ENCODE results near the gene PTPRH.

Gene PTPRH

GRCh38 chr19:55136399-55137102 lies 72.8 kb downstream of the PTPRH start:
- DNase-seq (ENCODE audit: insufficient read length, low spot score) (no peak), FAIRE-seq (no peak)
- TF ChIP-seq POU2F2 (IDR thresholded peaks at IDR 0.05; ENCODE audit: low read depth, low read length) (no peak), TAF1 (IDR thresholded peaks at IDR 0.05; ENCODE audit: low read depth, low read length) (no peak), SPI1 (IDR thresholded peaks at IDR 0.05; ENCODE audit: low read depth, low read length) (no peak), POLR2AphosphoS5 (IDR thresholded peaks at IDR 0.05; ENCODE audit: low read depth, low read length) (no peak), POLR2A (IDR thresholded peaks at IDR 0.05; ENCODE audit: low read depth, low read length) (no peak), PAX5 (IDR thresholded peaks at IDR 0.05; ENCODE audit: insufficient read depth, low read length, severe bottlenecking) (no peak)

GRCh38 chr19:55134736-55135135 lies 74.6 kb downstream of the PTPRH start:
- FAIRE-seq (no peak), DNase-seq (ENCODE audit: insufficient read length, low spot score) (no peak)
- TF ChIP-seq POU2F2 (IDR thresholded peaks at IDR 0.05; ENCODE audit: low read depth, low read length) (no peak), PAX5 (IDR thresholded peaks at IDR 0.05; ENCODE audit: insufficient read depth, low read length, severe bottlenecking) (no peak), TAF1 (IDR thresholded peaks at IDR 0.05; ENCODE audit: low read depth, low read length) (no peak), SPI1 (IDR thresholded peaks at IDR 0.05; ENCODE audit: low read depth, low read length) (no peak), POLR2A (IDR thresholded peaks at IDR 0.05; ENCODE audit: low read depth, low read length) (no peak), POLR2AphosphoS5 (IDR thresholded peaks at IDR 0.05; ENCODE audit: low read depth, low read length) (no peak)

DNA sequence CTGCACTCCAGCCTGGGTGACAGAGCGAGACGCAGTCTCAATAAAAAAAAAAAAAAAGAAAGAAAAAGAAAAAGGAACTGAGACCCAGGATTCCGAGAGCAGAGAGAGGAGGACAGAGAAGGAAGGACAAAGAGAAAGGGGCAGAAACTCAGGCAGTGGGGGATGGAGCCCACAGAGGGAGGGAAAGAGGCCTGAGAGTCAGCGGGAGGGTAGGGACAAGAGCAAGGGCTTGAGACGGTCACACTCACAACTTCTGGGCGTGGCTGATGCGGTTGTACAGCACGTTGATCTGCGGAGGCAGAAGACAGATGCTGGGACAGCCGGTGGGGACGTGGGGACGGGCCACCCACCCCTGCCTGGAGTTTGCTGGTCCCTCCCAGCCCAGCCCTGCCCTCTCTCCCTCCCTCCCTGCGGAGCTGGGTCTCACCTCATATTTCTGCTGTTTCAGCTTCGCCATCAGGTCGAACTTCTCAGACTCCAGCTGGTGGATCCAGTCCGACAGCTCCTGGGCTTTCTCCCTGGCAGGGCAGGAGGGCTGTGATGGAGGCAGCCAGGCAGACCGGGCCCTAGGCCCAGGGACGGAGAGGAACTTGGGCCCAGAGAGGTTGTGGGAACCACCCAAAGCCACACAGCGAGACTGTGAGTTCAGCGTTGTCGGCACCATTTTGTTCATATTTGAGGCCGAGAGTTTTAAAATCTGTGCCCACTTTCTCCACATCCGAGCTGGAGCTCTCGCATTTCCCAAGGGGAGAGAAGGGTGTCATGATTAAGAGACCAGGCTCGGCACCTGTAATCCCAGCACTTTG lies 75.5 kb downstream of the PTPRH start:
- TF ChIP-seq TAF1 (IDR thresholded peaks at IDR 0.05; ENCODE audit: low read depth, low read length) (no peak), SPI1 (IDR thresholded peaks at IDR 0.05; ENCODE audit: low read depth, low read length) (peak; percentile 72), POU2F2 (IDR thresholded peaks at IDR 0.05; ENCODE audit: low read depth, low read length) (no peak), POLR2A (IDR thresholded peaks at IDR 0.05; ENCODE audit: low read depth, low read length) (no peak), POLR2AphosphoS5 (IDR thresholded peaks at IDR 0.05; ENCODE audit: low read depth, low read length) (no peak)
- DNase-seq (ENCODE audit: insufficient read length, low spot score) = no peak
- FAIRE-seq = peak; percentile 60

GRCh38 chr19:55132453-55133129 lies 76.7 kb downstream of the PTPRH start:
- DNase-seq (ENCODE audit: insufficient read length, low spot score) (no peak), FAIRE-seq (peak; percentile 40)
- no peak for TF ChIP-seq SPI1 (IDR thresholded peaks at IDR 0.05; ENCODE audit: low read depth, low read length)
- no peak for TF ChIP-seq POLR2A (IDR thresholded peaks at IDR 0.05; ENCODE audit: low read depth, low read length)
- TF ChIP-seq TAF1 (IDR thresholded peaks at IDR 0.05; ENCODE audit: low read depth, low read length) = no peak
- TF ChIP-seq PAX5 (IDR thresholded peaks at IDR 0.05; ENCODE audit: insufficient read depth, low read length, severe bottlenecking) = no peak
- TF ChIP-seq POU2F2 (IDR thresholded peaks at IDR 0.05; ENCODE audit: low read depth, low read length) = no peak
- TF ChIP-seq POLR2AphosphoS5 (IDR thresholded peaks at IDR 0.05; ENCODE audit: low read depth, low read length) = no peak

DNA sequence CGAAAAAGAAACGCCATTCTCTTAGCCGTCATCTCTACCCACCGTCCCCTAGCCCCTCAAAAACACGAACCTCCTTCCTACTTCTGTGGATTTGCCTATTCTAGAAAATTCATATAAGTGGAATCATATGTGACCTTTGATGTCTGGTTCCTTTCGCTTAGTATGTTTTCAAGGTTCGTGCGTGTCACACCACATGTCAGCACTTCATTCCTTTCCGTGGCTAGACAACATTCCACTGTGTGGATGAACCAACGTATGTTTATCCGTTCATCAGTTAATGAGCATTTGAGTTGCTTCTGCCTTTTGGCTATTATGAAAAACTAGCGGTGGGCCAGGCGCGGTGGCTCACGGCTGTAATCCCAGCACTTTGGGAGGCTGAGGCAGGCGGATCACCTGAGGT lies 77.9 kb downstream of the PTPRH start:
- FAIRE-seq = no peak
- TF ChIP-seq POU2F2 (IDR thresholded peaks at IDR 0.05; ENCODE audit: low read depth, low read length) = no peak
- no peak for TF ChIP-seq PAX5 (IDR thresholded peaks at IDR 0.05; ENCODE audit: insufficient read depth, low read length, severe bottlenecking)
- TF ChIP-seq POLR2AphosphoS5 (IDR thresholded peaks at IDR 0.05; ENCODE audit: low read depth, low read length) = no peak
- no peak for TF ChIP-seq SPI1 (IDR thresholded peaks at IDR 0.05; ENCODE audit: low read depth, low read length)
- TF ChIP-seq TAF1 (IDR thresholded peaks at IDR 0.05; ENCODE audit: low read depth, low read length) = no peak
- TF ChIP-seq POLR2A (IDR thresholded peaks at IDR 0.05; ENCODE audit: low read depth, low read length) = no peak
- DNase-seq (ENCODE audit: insufficient read length, low spot score) = no peak
